Lower leg skin (tissue), 3 donors: ENCODE results near the gene ELK4.

Experiments used
- POLR2A ChIP-seq, 2 donors: fragments of 450-650 bp; IDR thresholded peaks; one replicate each; pipeline ENCODE4 v1.6.1; 2016 to 2017; ENCODE audit warnings: antibody characterized with exemption in 2 of 2, mild to moderate bottlenecking in 1 of 2, moderate library complexity in 1 of 2
- TF ChIP-seq, protein P1 (sequence below), 3 donors: fragments of 450-650 bp; IDR thresholded peaks; one replicate each; pipeline ENCODE4 v1.5.1; 2016; ENCODE audit warnings: antibody characterized with exemption in 3 of 3, mild to moderate bottlenecking in 3 of 3, moderate library complexity in 2 of 3

- TF ChIP-seq POLR2A (IDR thresholded peaks at IDR 0.05), result no peak
- TF ChIP-seq, protein P1, sequence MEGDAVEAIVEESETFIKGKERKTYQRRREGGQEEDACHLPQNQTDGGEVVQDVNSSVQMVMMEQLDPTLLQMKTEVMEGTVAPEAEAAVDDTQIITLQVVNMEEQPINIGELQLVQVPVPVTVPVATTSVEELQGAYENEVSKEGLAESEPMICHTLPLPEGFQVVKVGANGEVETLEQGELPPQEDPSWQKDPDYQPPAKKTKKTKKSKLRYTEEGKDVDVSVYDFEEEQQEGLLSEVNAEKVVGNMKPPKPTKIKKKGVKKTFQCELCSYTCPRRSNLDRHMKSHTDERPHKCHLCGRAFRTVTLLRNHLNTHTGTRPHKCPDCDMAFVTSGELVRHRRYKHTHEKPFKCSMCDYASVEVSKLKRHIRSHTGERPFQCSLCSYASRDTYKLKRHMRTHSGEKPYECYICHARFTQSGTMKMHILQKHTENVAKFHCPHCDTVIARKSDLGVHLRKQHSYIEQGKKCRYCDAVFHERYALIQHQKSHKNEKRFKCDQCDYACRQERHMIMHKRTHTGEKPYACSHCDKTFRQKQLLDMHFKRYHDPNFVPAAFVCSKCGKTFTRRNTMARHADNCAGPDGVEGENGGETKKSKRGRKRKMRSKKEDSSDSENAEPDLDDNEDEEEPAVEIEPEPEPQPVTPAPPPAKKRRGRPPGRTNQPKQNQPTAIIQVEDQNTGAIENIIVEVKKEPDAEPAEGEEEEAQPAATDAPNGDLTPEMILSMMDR (IDR thresholded peaks at IDR 0.05), result no peak
Measured at GRCh38 chr1:205584732-205585131, 47.1 kb downstream of the ELK4 start.
